PFSK-1 (cell line): Measurements from ENCODE around the gene GSE1.

ENCODE experiments used
- FOXP2 ChIP-seq: optimal IDR thresholded peaks from 2 replicates; pipeline ENCODE3; 2011; ENCODE audit warnings: borderline replicate concordance, control low read depth, inconsistent platforms; ENCODE audit not compliant: insufficient read depth; ENCODE audit errors: extremely low read length, extremely low read depth
- POLR2AphosphoS5 ChIP-seq: IDR thresholded peaks from 2 replicates; pipeline ENCODE4 v1.6.1; 2012; ENCODE audit warnings: low read depth, mild to moderate bottlenecking, control low read depth, low read length, moderate library complexity
- REST ChIP-seq, 2 experiments: IDR thresholded peaks; 2 replicates each; pipeline versions ENCODE4 v1.6.1 to v1.8.0; 2011 to 2012; ENCODE audit warnings: low read depth in 2 of 2, low read length in 2 of 2, control low read depth in 1 of 2, inconsistent platforms in 1 of 2, mild to moderate bottlenecking in 1 of 2, moderate library complexity in 1 of 2; ENCODE audit not compliant: insufficient read depth in 1 of 2
- SIN3A ChIP-seq: IDR thresholded peaks from 2 replicates; pipeline ENCODE4 v1.6.1; 2012; ENCODE audit warnings: mild to moderate bottlenecking, low read length, moderate library complexity, borderline replicate concordance; ENCODE audit not compliant: insufficient read depth
- TAF1 ChIP-seq: IDR thresholded peaks from 2 replicates; pipeline ENCODE4 v1.6.1; 2012; ENCODE audit warnings: low read length, control low read depth, borderline replicate concordance; ENCODE audit not compliant: insufficient read depth

Gene GSE1

DNA sequence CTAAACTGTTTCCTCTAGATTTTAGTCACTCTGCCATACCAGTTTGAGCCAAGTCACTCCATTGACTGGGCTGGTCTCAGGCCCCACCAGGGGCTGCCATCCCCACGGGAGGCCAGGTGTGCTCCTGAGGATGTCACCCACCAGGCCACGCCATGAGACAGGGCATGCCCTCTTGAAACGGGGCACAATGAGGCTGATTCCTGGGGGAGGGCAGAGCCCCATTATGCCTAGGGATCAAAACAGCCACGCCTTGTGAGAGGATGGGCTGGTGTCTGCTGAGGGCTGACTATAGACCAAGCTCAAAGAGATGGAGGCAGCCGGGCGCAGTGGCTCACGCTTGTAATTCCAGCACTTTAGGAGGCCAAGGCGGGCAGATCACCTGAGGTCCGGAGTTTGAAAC, 54.1 kb downstream of the GSE1 start:
- no peak for TF ChIP-seq SIN3A
- TF ChIP-seq REST (IDR thresholded peaks at IDR 0.05; ENCODE audit: insufficient read depth in 1 of 2, low read depth in 2 of 2, low read length in 2 of 2), result no peak
- TF ChIP-seq FOXP2, result no peak
- no peak for TF ChIP-seq POLR2AphosphoS5
- TF ChIP-seq TAF1, result no peak

GRCh38 chr16:85667841-85668413, 54.8 kb downstream of the GSE1 start:
- TF ChIP-seq FOXP2, result no peak
- no peak for TF ChIP-seq REST (IDR thresholded peaks at IDR 0.05; ENCODE audit: insufficient read depth in 1 of 2, low read depth in 2 of 2, low read length in 2 of 2)
- TF ChIP-seq SIN3A, result no peak
- no peak for TF ChIP-seq POLR2AphosphoS5
- TF ChIP-seq TAF1, result no peak

DNA sequence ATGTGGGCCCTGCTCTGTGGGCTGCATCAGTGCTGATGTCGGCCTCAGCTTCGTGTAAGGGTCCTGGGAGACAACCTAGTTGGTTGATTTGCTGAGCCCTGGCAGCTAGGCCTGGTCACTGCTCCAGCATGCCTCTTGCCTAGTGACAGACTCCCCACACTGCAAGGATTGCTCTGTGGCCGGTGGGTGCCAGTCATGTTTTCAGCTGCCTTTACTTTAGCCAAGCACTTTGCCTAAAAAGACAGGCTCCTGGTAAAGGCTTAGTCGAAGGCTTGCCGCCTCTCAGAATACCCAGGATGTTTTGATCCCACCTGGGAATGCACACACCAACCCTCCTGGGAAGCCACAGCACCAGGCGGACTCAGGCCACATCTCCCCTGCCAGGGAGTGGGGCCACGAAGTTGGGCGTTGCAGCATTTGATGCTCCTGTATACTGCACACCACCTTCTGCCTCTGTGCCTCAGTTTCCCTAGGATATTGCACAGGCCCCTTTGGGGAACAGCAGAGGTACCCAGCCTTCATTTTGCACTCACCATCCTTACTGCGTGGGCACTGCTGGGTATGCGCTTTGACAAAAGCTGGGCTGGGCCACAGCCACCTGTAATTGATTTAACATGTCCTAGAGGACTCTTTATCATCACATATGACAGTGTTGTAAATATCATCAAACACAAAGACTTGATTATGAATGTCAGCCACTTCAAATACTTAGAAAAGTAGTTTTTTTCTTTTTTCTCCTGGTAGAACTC, 55.7 kb downstream of the GSE1 start:
- TF ChIP-seq POLR2AphosphoS5, result no peak
- no peak for TF ChIP-seq FOXP2
- no peak for TF ChIP-seq SIN3A
- TF ChIP-seq REST (IDR thresholded peaks at IDR 0.05; ENCODE audit: insufficient read depth in 1 of 2, low read depth in 2 of 2, low read length in 2 of 2), result no peak
- TF ChIP-seq TAF1, result no peak

GRCh38 chr16:85670840-85671239, 57.7 kb downstream of the GSE1 start:
- TF ChIP-seq TAF1 (no peak), POLR2AphosphoS5 (no peak), REST (IDR thresholded peaks at IDR 0.05; ENCODE audit: insufficient read depth in 1 of 2, low read depth in 2 of 2, low read length in 2 of 2) (no peak), FOXP2 (no peak), SIN3A (no peak)
